Skeletal muscle tissue (tissue), 4 donors: ENCODE measurements around the gene RALGAPB. TPM values are rescaled to one million over a fixed set of nuclear protein-coding genes. Genes with fewer than 3 reads are reported as not detected.
"Not testable (repeated sequence)": the region's sequence is repeated elsewhere in the genome, so short reads cannot be mapped to it uniquely, and the experiment has no call there.

ENCODE experiments used
- H3K27ac ChIP-seq: one replicate; pipeline ENCODE4 v1.7.0; 2013; ENCODE audit warnings: mild to moderate bottlenecking, low read depth, low read length, inconsistent platforms
- H3K27me3 ChIP-seq, 3 donors: one replicate each; pipeline ENCODE4 v1.7.0; 2013; ENCODE audit warnings: low read length in 3 of 3; ENCODE audit not compliant: control insufficient read depth in 3 of 3, insufficient read depth in 3 of 3
- H3K36me3 ChIP-seq, 3 donors: one replicate each; pipeline ENCODE4 v1.7.0; 2013; ENCODE audit warnings: low read length in 3 of 3; ENCODE audit not compliant: control insufficient read depth in 3 of 3, insufficient read depth in 3 of 3
- H3K4me1 ChIP-seq, 3 donors: one replicate each; pipeline ENCODE4 v1.7.0; 2013; ENCODE audit warnings: low read length in 3 of 3, mild to moderate bottlenecking in 3 of 3; ENCODE audit not compliant: control insufficient read depth in 3 of 3, insufficient read depth in 3 of 3
- H3K4me3 ChIP-seq, 3 donors: one replicate each; pipeline ENCODE4 v1.7.0; 2013; ENCODE audit warnings: low read length in 3 of 3
- H3K9ac ChIP-seq, 3 donors: one replicate each; pipeline ENCODE4 v1.7.0; 2013; ENCODE audit warnings: low read length in 3 of 3, mild to moderate bottlenecking in 3 of 3, moderate library complexity in 2 of 3, low read depth in 1 of 3
- H3K9me3 ChIP-seq, 3 donors: one replicate each; pipeline ENCODE4 v1.7.0; 2013; ENCODE audit warnings: low read length in 3 of 3; ENCODE audit not compliant: control insufficient read depth in 3 of 3
- total RNA-seq: library from RNA; depleted of rRNA; stranded (reverse); fragments of >200 nt; gene quantifications from one replicate; pipeline ENCODE4 v1.2.3, GENCODE V29; 2014
- donor health status: Osteomylitis.

The RALGAPB gene
- total RNA-seq, 1 donor from 2014 or later: 23.0 TPM

DNA sequence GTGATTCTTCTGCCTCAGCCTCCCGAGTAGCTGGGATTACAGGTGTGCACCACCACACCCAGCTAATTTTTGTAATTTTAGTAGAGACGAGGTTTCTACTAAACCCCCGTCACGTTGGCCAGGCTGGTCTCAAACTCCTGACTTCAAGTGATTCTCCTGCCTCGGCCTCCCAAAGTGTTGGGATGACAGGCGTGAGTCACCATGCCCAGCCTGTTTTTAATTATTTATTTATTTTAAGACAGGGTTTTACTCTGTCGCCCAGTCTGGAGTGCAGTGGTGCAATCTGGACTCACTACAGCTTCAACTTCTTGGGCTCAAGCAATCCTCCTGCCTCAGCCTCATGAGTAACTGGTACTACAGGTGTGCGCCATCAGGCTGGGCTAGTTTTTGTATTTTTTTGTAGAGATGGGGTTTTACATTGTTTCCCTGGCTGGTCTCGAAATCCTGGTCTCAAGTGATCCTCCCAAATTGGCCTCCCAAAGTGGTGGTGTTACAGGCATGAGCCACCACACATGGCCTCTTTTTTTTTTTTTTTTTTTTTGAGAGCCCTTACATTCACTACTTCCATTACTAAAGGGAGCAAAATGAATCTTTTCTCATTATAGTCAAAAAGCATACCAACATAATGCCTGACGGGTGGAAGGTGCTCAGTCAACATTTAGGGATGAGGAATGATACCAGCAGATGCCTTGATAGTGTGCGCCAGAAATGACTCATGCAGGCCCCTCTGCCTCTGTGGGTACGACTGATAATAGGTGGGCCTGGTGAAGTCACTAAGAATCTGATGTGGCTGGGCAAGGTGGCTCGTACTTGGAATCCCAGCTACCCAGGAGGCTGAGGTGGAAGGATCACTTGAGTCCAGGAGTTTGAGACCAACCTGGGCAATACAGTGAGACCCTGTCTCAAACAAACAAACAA, 17.8 kb upstream of the RALGAPB start:
- Histone ChIP-seq H3K27me3 (no peaks in the 10 kb centered on the region), H3K9me3 (no peaks in the 10 kb centered on the region), H3K4me3 (no peak overlapping the region), H3K9ac (no peak overlapping the region), H3K27ac (no peak overlapping the region), H3K4me1 (peaks cover 0 to 2% (median 0%) of the 10 kb centered on the region in 3 donors), H3K36me3 (peaks cover 8 to 11% (median 10%) of the 10 kb centered on the region in 3 donors)

DNA sequence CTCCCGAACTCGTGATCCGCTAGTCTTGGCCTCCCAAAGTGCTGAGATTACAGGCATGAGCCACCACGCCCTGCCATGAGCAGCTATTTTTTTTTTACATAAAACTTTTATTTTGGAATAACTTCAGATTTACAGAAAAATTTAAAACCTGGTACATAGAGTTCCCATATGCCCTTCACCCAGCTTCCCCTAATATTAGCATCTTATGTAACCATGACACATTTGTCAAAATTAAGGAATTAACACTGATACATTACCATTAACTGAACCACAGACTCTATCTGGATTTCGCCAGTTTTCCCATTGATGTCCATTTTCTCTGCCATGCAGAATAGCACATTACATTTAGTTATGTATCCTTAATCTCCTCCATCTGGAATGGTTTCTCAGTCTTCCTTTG, 14.3 kb upstream of the RALGAPB start:
- H3K4me1 ChIP-seq: no peaks in the 10 kb centered on the region
- no peak overlapping the region for H3K9ac ChIP-seq
- H3K9me3 ChIP-seq: no peaks in the 10 kb centered on the region
- H3K4me3 ChIP-seq: no peak overlapping the region
- no peak overlapping the region for H3K27ac ChIP-seq
- no peaks in the 10 kb centered on the region for H3K27me3 ChIP-seq
- no peaks in the 10 kb centered on the region for H3K36me3 ChIP-seq

DNA sequence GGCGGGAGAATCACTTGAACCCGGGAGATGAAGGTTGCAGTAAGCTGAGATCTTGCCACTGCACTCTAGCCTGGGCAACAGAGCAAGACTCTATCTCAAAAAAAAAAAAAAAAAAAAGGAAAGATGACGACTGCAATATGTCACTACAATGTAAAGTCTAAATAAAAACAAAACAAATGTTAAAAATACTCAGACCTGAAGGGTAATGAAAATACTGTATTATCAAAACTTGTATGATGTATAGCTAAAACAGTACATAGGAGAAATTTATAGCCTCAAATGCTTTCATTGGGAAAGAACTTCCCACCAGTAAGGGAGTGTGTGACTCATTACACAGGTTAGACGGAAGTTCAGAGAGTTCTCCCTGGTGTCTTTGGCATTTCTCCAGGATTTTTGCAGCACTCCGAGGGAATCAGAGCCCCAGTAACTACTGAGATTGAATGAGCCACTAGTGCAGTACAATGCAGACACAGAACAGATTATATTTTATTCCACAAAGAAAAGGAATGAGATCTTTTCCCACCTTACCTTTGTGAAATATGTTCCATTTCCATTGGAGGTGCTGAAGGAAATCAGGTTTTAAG, 12.5 kb upstream of the RALGAPB start:
- Histone ChIP-seq H3K27me3 (no peaks in the 10 kb centered on the region), H3K4me3 (no peak overlapping the region), H3K4me1 (no peaks in the 10 kb centered on the region), H3K27ac (no peak overlapping the region), H3K9me3 (no peaks in the 10 kb centered on the region), H3K36me3 (no peaks in the 10 kb centered on the region), H3K9ac (no peak overlapping the region)

DNA sequence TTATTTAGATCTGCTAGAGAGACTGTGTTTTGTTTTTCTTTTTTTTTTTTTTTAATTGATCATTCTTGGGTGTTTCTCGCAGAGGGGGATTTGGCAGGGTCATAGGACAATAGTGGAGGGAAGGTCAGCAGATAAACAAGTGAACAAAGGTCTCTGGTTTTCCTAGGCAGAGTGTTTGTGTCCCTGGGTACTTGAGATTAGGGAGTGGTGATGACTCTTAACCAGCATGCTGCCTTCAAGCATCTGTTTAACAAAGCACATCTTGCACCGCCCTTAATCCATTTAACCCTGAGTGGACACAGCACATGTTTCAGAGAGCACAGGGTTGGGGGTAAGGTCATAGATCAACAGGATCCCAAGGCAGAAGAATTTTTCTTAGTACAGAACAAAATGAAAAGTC, 12.0 kb upstream of the RALGAPB start:
- H3K27me3 ChIP-seq, H3K4me1 ChIP-seq, H3K9ac ChIP-seq, H3K4me3 ChIP-seq, H3K36me3 ChIP-seq, H3K9me3 ChIP-seq, H3K27ac ChIP-seq: not testable (repeated sequence)

- H3K9ac ChIP-seq, H3K27me3 ChIP-seq, H3K36me3 ChIP-seq, H3K4me1 ChIP-seq, H3K4me3 ChIP-seq, H3K27ac ChIP-seq, H3K9me3 ChIP-seq: not testable (repeated sequence)
Observed at GRCh38 chr20:38461167-38461566, 11.5 kb upstream of the RALGAPB start.

- H3K4me3 ChIP-seq, H3K9ac ChIP-seq, H3K4me1 ChIP-seq, H3K9me3 ChIP-seq, H3K27ac ChIP-seq, H3K27me3 ChIP-seq, H3K36me3 ChIP-seq: not testable (repeated sequence)
Observed at GRCh38 chr20:38461569-38461968, 11.1 kb upstream of the RALGAPB start.

DNA sequence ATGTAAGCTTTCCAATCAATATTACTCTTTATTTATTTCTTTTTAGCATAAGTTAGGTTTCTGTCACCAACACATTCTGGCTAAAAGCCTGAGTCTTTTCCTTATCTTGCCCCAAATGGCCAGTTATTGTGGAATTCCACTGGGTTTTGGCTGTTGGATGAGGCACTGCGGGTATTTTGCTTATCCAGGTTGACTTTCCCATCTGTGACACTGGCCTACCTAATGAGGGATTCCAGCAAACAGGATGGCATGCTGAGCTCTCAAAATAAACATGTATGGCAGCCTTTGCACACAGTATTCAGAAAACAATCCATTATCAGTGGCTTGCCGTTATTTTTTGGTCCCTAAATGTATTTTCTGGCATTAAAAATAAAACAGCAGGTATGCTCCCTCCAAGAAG, 6.5 kb upstream of the RALGAPB start:
- Histone ChIP-seq H3K27ac (no peak overlapping the region), H3K4me1 (no peaks in the 10 kb centered on the region), H3K9ac (no peak overlapping the region), H3K27me3 (no peaks in the 10 kb centered on the region), H3K9me3 (peaks cover 0 to 2% (median 0%) of the 10 kb centered on the region in 3 donors), H3K4me3 (no peak overlapping the region), H3K36me3 (no peaks in the 10 kb centered on the region)

DNA sequence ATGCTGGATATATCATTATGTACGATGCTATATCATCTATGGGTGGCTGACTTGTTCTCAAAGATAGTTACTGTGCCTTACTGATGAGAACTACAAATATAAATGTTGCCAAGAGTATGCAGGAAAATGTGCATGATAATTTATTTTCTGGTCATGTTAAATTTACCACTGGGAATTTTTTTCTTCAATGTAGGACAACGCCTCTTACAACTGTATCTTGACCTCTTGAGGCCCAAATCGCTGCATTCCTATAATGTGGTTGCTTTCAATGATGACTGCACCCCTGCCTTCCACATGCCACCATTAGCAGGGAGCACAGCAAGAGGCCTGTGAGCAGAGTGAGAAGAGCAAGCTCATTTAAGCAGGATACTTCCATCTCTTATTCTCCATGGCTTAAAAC, 5.7 kb upstream of the RALGAPB start:
- H3K9me3 ChIP-seq: peaks cover 0 to 2% (median 0%) of the 10 kb centered on the region in 3 donors
- no peak overlapping the region for H3K9ac ChIP-seq
- H3K36me3 ChIP-seq: no peaks in the 10 kb centered on the region
- peaks cover 0 to 4% (median 0%) of the 10 kb centered on the region in 3 donors for H3K4me1 ChIP-seq
- H3K27me3 ChIP-seq: no peaks in the 10 kb centered on the region
- H3K27ac ChIP-seq: no peak overlapping the region
- H3K4me3 ChIP-seq: no peak overlapping the region

- no peaks in the 10 kb centered on the region for H3K36me3 ChIP-seq
- no peak overlapping the region for H3K27ac ChIP-seq
- no peaks in the 10 kb centered on the region for H3K27me3 ChIP-seq
- H3K4me1 ChIP-seq: peaks cover 9 to 30% (median 17%) of the 10 kb centered on the region in 3 donors
- no peak overlapping the region for H3K9ac ChIP-seq
- no peak overlapping the region for H3K4me3 ChIP-seq
- peaks cover 0 to 2% (median 0%) of the 10 kb centered on the region in 3 donors for H3K9me3 ChIP-seq
Observed at GRCh38 chr20:38471245-38471644, 1.4 kb upstream of the RALGAPB start.

DNA sequence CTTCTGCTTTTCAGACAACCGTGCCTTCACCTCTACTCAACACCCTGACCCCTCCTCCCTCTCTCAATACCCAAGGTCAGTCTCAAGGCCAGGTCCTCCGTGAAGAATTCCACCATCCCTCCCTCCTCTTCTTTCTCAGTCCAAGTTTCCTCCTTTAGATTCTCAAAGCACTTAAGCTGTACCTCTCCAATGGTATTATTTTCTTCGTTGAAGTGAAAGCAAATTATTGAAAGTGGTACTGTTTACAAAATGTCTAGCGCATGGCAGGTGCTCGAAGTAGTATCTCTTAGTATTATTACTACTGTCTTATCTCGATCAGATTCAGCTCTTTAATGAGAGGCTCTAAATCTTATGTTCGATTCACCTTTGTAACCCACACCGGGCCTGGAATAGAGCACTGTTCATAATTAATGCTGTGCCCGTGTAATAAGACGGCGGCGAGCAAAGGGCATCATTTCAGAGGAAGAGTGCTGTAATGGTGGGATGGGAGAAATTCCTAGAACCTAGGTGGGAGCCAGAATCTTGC, 593 bp upstream of the RALGAPB start:
- peak overlapping the region; percentile 69 to 98 (median 95) for H3K4me3 ChIP-seq
- peak overlapping the region; percentile 36 to 91 (median 65) for H3K9ac ChIP-seq
- no peaks in the 10 kb centered on the region for H3K27me3 ChIP-seq
- H3K9me3 ChIP-seq: peaks cover 0 to 2% (median 0%) of the 10 kb centered on the region in 3 donors
- peaks cover 9 to 30% (median 17%) of the 10 kb centered on the region in 3 donors for H3K4me1 ChIP-seq
- peak overlapping the region; percentile 45 for H3K27ac ChIP-seq
- no peaks in the 10 kb centered on the region for H3K36me3 ChIP-seq
